ENCODE results near the gene ZFYVE21. TPM values are rescaled to one million over a fixed set of nuclear protein-coding genes. Genes with fewer than 3 reads are reported as not detected.

Gene ZFYVE21
- total RNA-seq (10 to 100 TPM; 14.3 to 27.1 (median 20.8) TPM), polyA plus RNA-seq (10 to 100 TPM; 14.0 to 21.7 (median 16.9) TPM)
- long read RNA-seq, donor 1, transcript ZFYVE21-202 (7 exons, 1,383 nt) = major isoform, 15 of 20 reads
- long read RNA-seq, donor 1, partial matches to known transcripts = 1 of 20 reads
- long read RNA-seq, donor 1, other reads (novel, unspliced or antisense) = 1 of 20 reads
- long read RNA-seq, donor 2, transcript ZFYVE21-201 (8 exons, 1,521 nt) = minor isoform, 14 of 37 reads
- long read RNA-seq, donor 2, transcript ZFYVE21-202 (7 exons, 1,383 nt) = major isoform, 17 of 37 reads
- long read RNA-seq, donor 2, partial matches to known transcripts = 2 of 37 reads
- long read RNA-seq, donor 2, other reads (novel, unspliced or antisense) = 4 of 37 reads

DNA sequence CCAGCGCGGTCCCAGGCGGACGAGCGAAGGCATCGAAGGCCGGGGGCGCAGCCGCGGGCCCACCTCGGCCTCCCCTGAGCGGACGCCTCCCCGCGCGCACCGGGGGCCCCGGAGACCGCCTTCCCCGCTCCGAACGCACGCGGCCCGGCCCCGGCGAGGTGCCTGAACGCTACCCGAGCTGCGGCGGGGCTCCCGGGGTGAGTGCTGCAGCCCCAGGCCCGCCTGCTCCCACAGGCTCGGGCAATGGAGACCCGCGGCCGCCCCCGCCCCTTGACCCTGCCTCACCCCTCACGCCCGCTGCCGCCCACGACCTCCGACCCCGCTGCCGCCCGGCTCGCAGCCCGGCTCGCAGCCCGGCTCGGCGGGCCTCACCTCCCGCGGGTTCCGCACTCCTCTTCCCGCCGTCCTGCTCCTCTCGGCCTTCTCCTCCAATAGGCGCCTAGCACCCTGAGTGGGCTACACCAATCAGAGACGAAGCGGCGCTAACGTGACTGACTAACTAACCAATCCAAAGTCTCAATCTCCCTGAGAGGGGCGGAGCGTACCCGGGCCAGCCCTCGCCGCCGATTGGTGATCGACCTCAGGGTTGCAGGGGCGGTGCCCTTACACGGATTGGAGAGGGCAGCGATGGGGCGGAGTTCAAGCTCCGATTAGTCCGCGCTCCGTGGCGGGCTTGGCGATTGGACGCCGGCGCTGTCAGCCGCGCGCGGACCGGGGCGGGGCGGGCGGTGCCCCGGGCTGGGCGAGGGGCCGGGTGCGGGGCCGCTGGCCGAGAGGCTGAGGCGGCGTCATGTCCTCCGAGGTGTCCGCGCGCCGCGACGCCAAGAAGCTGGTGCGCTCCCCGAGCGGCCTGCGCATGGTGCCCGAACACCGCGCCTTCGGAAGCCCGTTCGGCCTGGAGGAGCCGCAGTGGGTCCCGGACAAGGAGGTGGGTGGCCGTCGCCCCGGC is at the start of gene ZFYVE21, which contains the start of gene XRCC3:
Gene ZFYVE21 (plus strand): TSS at position 759 of the 949 bp plus-strand sequence. CDS start 32 bp downstream, at position 791.
Gene XRCC3 (minus strand): TSS at position 400 of the 949 bp plus-strand sequence. CDS start 4,364 bp downstream, outside the sequence.
- Histone ChIP-seq H3K4me1 (peaks cover 52% of the 10 kb centered on the region), H3K4me3 (peak within 1 kb of the TSS; percentile 94), H3K27ac (peak within 1 kb of the TSS; percentile 89), H3K9me3 (no peaks in the 10 kb centered on the region), H3K27me3 (ENCODE audit: insufficient read depth in 3 of 3, low read length in 2 of 3) (no peaks in the 10 kb centered on the region), H3K36me3 (ENCODE audit: insufficient read depth in 1 of 2, low read depth in 1 of 2) (no peaks in the 10 kb centered on the region)
- intact Hi-C loops (cut with DNase I) = no loop called here
- 1% methylated on average over 73 to 121 of the region's 121 CpGs for WGBS, 3 donors
- peak; percentile 100 for DNase-seq
- ATAC-seq = peak; percentile 92 to 95 (median 92)
- TF ChIP-seq, protein P1, sequence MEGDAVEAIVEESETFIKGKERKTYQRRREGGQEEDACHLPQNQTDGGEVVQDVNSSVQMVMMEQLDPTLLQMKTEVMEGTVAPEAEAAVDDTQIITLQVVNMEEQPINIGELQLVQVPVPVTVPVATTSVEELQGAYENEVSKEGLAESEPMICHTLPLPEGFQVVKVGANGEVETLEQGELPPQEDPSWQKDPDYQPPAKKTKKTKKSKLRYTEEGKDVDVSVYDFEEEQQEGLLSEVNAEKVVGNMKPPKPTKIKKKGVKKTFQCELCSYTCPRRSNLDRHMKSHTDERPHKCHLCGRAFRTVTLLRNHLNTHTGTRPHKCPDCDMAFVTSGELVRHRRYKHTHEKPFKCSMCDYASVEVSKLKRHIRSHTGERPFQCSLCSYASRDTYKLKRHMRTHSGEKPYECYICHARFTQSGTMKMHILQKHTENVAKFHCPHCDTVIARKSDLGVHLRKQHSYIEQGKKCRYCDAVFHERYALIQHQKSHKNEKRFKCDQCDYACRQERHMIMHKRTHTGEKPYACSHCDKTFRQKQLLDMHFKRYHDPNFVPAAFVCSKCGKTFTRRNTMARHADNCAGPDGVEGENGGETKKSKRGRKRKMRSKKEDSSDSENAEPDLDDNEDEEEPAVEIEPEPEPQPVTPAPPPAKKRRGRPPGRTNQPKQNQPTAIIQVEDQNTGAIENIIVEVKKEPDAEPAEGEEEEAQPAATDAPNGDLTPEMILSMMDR (IDR thresholded peaks at IDR 0.05) = no peak

GRCh38 chr14:103667671-103668070 is 47.9 kb upstream of the ZFYVE21 start:
- ATAC-seq = no peak

DNA sequence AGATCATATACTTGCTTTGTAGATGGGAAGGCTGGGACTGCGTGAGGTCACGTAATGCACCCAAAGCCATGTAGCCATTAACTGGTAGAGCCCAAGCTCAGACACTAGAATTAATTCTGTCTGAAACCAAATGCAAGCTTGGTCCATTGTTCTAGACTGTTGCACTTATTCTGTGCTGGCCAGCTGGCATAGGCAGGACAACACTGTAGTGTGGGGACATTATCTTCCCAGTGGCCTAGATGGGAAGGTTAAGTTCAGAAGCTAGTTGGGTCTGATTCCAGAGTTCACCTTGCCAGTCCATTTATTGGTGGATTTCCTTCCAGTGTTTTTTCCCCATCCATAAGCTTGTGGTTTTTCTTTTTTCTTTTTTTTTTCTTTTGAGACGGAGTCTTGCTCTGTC is 47.5 kb upstream of the ZFYVE21 start:
- no peaks in the 10 kb centered on the region for H3K4me1 ChIP-seq
- DNase-seq (no peak), ATAC-seq (no peak)
- no peaks in the 10 kb centered on the region for H3K27me3 ChIP-seq (ENCODE audit: insufficient read depth in 3 of 3, low read length in 2 of 3)
- H3K9me3 ChIP-seq = no peaks in the 10 kb centered on the region
- intact Hi-C loops (cut with DNase I) = no loop called here
- TF ChIP-seq, protein P1 (IDR thresholded peaks at IDR 0.05) = no peak
- H3K36me3 ChIP-seq (ENCODE audit: insufficient read depth in 1 of 2, low read depth in 1 of 2) = peaks cover 16 to 99% of the 10 kb centered on the region in 2 donors
- H3K27ac ChIP-seq = no peak overlapping the region
- no peak overlapping the region for H3K4me3 ChIP-seq
- 97 to 100% (median 99%) methylated on average over 3 of the region's 3 CpGs for WGBS, 3 donors

More at GRCh38 chr14:103667671-103668070, 47.9 kb upstream of the ZFYVE21 start:
- 86 to 93% (median 89%) methylated on average over 4 of the region's 4 CpGs for WGBS, 3 donors
- TF ChIP-seq, protein P1 (IDR thresholded peaks at IDR 0.05) = no peak
- intact Hi-C loops (cut with DNase I) = no loop called here
- H3K4me1 ChIP-seq = no peaks in the 10 kb centered on the region
- H3K27me3 ChIP-seq (ENCODE audit: insufficient read depth in 3 of 3, low read length in 2 of 3) = no peaks in the 10 kb centered on the region
- H3K36me3 ChIP-seq (ENCODE audit: insufficient read depth in 1 of 2, low read depth in 1 of 2) = peaks cover 12 to 99% of the 10 kb centered on the region in 2 donors
- DNase-seq = no peak
- H3K4me3 ChIP-seq = no peak overlapping the region
- H3K9me3 ChIP-seq = no peaks in the 10 kb centered on the region
- H3K27ac ChIP-seq = no peak overlapping the region

- 95 to 100% (median 99%) methylated on average over 2 of the region's 2 CpGs for WGBS, 3 donors
- TF ChIP-seq, protein P1 (IDR thresholded peaks at IDR 0.05) = no peak
These were observed 46.2 kb upstream of the ZFYVE21 start for GRCh38 chr14:103669370-103669769.

More at GRCh38 chr14:103669370-103669769, 46.2 kb upstream of the ZFYVE21 start:
- DNase-seq = no peak
- Histone ChIP-seq H3K27ac (no peak overlapping the region), H3K27me3 (ENCODE audit: insufficient read depth in 3 of 3, low read length in 2 of 3) (no peaks in the 10 kb centered on the region), H3K4me3 (no peak overlapping the region), H3K36me3 (ENCODE audit: insufficient read depth in 1 of 2, low read depth in 1 of 2) (peaks cover 16 to 99% of the 10 kb centered on the region in 2 donors), H3K4me1 (no peaks in the 10 kb centered on the region), H3K9me3 (no peaks in the 10 kb centered on the region)
- ATAC-seq = no peak
- intact Hi-C loops (cut with DNase I) = no loop called here
